HepG2 (cell line): ENCODE measurements around the gene PROC. TPM values are rescaled to one million over a fixed set of nuclear protein-coding genes. Genes with fewer than 3 reads are reported as not detected.

Experiments used
- AHR ChIP-seq: IDR thresholded peaks from 2 replicates; pipeline ENCODE4 v1.6.1; 2018; ENCODE audit warnings: missing genetic modification reagents, missing compliant biosample characterization
- GLI4 ChIP-seq: sonication (generic); formaldehyde crosslinking; IDR thresholded peaks from 2 replicates; pipeline ENCODE4 v1.5.1; 2020; ENCODE audit warnings: missing genetic modification reagents, mild to moderate bottlenecking, moderate library complexity, borderline replicate concordance
- GTF3A ChIP-seq: sonication (generic); formaldehyde crosslinking; conservative IDR thresholded peaks from 2 replicates; pipeline ENCODE4 v1.4.0; 2020; ENCODE audit warnings: mild to moderate bottlenecking, missing genetic modification reagents
- JARID2 ChIP-seq: sonication (generic); formaldehyde crosslinking; IDR thresholded peaks from 2 replicates; pipeline ENCODE4 v1.8.1; 2023; ENCODE audit warnings: missing genetic modification reagents, inconsistent platforms; ENCODE audit not compliant: insufficient replicate concordance
- KLF15 ChIP-seq: sonication (generic); formaldehyde crosslinking; IDR thresholded peaks from 2 replicates; pipeline ENCODE4 v1.8.1; 2023; ENCODE audit warnings: borderline replicate concordance, mild to moderate bottlenecking, inconsistent platforms, missing genetic modification reagents, mixed read lengths
- NONO ChIP-seq, 2 experiments: fragments of 450-650 bp in 1 of 2; sonication (generic) in 1 of 2; formaldehyde crosslinking in 1 of 2; IDR thresholded peaks in 1 of 2; conservative IDR thresholded peaks in 1 of 2; 2 replicates each; pipeline versions ENCODE4 v1.6.1 to v1.8.0; 2017 to 2022; ENCODE audit warnings: mild to moderate bottlenecking in 1 of 2, missing genetic modification reagents in 1 of 2, moderate library complexity in 1 of 2
- POLR2A ChIP-seq, 2 experiments: IDR thresholded peaks; 2 replicates each; pipeline ENCODE4 v1.6.1; 2011; ENCODE audit warnings: low read depth in 2 of 2, low read length in 2 of 2, mild to moderate bottlenecking in 1 of 2, moderate library complexity in 1 of 2; ENCODE audit not compliant: insufficient read depth in 1 of 2
- TAF15 ChIP-seq: fragments of 200-400 bp; formaldehyde crosslinking; IDR thresholded peaks from one replicate; pipeline ENCODE4 v1.6.1; 2018; ENCODE audit warnings: mild to moderate bottlenecking, low read depth, low read length; ENCODE audit not compliant: poor library complexity, severe bottlenecking
- TARDBP ChIP-seq: sonication (generic); formaldehyde crosslinking; IDR thresholded peaks from 2 replicates; pipeline ENCODE4 v1.8.0; 2022; ENCODE audit warnings: mild to moderate bottlenecking, missing genetic modification reagents
- ZBTB38 ChIP-seq: sonication (generic); formaldehyde crosslinking; IDR thresholded peaks from 2 replicates; pipeline ENCODE4 v1.5.1; 2020; ENCODE audit warnings: mild to moderate bottlenecking, missing genetic modification reagents
- ZNF44 ChIP-seq: sonication (generic); formaldehyde crosslinking; IDR thresholded peaks from 2 replicates; pipeline ENCODE4 v1.5.1; 2020; ENCODE audit warnings: mild to moderate bottlenecking, missing genetic modification reagents
- ZNF501 ChIP-seq: sonication (generic); formaldehyde crosslinking; IDR thresholded peaks from 2 replicates; pipeline ENCODE4 v1.5.1; 2020; ENCODE audit warnings: mild to moderate bottlenecking, moderate library complexity, missing genetic modification reagents
- ZNF543 ChIP-seq: sonication (generic); formaldehyde crosslinking; IDR thresholded peaks from 2 replicates; pipeline ENCODE4 v1.4.0; 2020; ENCODE audit warnings: mild to moderate bottlenecking, missing genetic modification reagents
- polyA plus RNA-seq, 8 experiments: library from polyadenylated mRNA; depleted of rRNA in 3 of 8; stranded (reverse) in 7 of 8; unstranded in 1 of 8; fragments of >200 nt; fragmentation: Illumina TruSeq in 4 of 8; extraction: Trizol in 4 of 8; gene quantifications; 2 replicates each; pipeline versions ENCODE4 v1.2.1 to v1.2.3, GENCODE V29; 2011 to 2016; ENCODE audit warnings: low read depth in 4 of 8, missing spikeins in 1 of 8, mixed read lengths in 1 of 8; ENCODE audit not compliant: insufficient read depth in 1 of 8
- total RNA-seq, 5 experiments: library from RNA; depleted of rRNA; stranded (reverse); fragments of >200 nt; fragmentation: Illumina TruSeq; extraction: Trizol; gene quantifications; 2 replicates each; pipeline ENCODE4 v1.2.3, GENCODE V29; 2016; ENCODE audit warnings: low read depth in 1 of 5
- TF ChIP-seq, protein P1 (sequence below): IDR thresholded peaks from 2 replicates; pipeline ENCODE4 v1.6.1; 2018; ENCODE audit warnings: missing genetic modification reagents, mild to moderate bottlenecking, missing compliant biosample characterization
- TF ChIP-seq, protein P2 (sequence below): sonication (generic); formaldehyde crosslinking; IDR thresholded peaks from 2 replicates; pipeline ENCODE4 v1.4.0; 2020; ENCODE audit warnings: missing genetic modification reagents
- TF ChIP-seq, protein P3 (sequence below): sonication (generic); formaldehyde crosslinking; IDR thresholded peaks from 2 replicates; pipeline ENCODE4 v1.4.0; 2020; ENCODE audit warnings: mild to moderate bottlenecking, missing genetic modification reagents
- TF ChIP-seq, protein P4 (sequence below): IDR thresholded peaks from 2 replicates; pipeline ENCODE4 v1.6.1; 2016; ENCODE audit warnings: low read depth, control low read depth
- TF ChIP-seq, protein P5 (sequence below): sonication (generic); formaldehyde crosslinking; IDR thresholded peaks from 2 replicates; pipeline ENCODE4 v1.4.0; 2020; ENCODE audit warnings: mild to moderate bottlenecking, missing genetic modification reagents

The PROC gene
- total and polyA plus RNA-seq, 2 of the 13 experiments (the other 11 are each of a cell fraction or from before 2014, with no cell fraction given) = 134 to 185 TPM

DNA sequence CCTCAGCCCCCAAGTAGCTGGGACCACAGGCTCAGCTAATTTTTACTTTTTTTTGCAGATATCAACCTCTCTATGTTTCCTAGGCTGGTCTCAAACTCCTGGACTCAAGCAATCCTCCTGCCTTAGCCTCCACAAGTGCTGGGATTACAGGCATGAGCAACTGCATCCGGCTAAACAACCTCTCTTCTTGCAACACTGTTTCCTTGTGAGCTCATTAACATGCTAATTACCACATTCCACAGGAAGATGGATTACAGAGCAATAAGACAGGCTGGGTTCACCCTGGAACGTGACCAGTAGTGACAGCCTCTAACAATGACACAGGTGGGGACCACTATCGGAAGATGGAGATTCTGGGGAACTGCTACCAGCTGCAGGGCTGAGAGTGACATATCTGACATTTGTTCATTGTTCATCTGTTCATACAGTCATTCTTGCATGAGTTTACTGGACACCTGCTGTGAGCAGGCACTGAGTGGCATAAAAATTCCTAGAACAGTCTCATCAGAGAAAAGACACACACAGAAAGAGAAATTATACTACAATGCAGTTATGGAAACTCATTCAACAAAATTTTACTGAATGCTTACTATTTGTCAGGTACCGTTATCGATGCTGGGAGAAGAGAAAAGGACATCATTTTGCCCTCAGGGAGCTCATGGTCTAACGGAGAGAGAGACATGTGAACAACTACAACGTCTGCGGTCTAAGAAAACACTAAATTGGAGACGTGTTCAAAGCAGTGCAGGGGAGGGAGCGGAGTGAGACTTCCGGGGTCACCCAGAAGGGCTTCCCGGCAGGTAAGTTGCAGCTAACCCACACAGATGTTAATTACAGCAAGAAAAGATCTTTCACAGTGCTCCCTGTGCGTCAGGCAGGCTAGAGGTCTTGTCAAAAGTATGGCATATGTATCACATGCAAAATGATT is 37.6 kb downstream of the PROC start (continued):
- TF ChIP-seq TARDBP (CRISPR knock-in tag) = 0 out of 2 replicates have a peak, but pooled peaks have one; percentile 37
- TF ChIP-seq TAF15 = no peak
- TF ChIP-seq, protein P1, sequence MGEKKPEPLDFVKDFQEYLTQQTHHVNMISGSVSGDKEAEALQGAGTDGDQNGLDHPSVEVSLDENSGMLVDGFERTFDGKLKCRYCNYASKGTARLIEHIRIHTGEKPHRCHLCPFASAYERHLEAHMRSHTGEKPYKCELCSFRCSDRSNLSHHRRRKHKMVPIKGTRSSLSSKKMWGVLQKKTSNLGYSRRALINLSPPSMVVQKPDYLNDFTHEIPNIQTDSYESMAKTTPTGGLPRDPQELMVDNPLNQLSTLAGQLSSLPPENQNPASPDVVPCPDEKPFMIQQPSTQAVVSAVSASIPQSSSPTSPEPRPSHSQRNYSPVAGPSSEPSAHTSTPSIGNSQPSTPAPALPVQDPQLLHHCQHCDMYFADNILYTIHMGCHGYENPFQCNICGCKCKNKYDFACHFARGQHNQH = no peak; the same call in 1 of the 2 replicates
- no peak for TF ChIP-seq KLF15 (CRISPR knock-in tag)
- TF ChIP-seq, protein P2, sequence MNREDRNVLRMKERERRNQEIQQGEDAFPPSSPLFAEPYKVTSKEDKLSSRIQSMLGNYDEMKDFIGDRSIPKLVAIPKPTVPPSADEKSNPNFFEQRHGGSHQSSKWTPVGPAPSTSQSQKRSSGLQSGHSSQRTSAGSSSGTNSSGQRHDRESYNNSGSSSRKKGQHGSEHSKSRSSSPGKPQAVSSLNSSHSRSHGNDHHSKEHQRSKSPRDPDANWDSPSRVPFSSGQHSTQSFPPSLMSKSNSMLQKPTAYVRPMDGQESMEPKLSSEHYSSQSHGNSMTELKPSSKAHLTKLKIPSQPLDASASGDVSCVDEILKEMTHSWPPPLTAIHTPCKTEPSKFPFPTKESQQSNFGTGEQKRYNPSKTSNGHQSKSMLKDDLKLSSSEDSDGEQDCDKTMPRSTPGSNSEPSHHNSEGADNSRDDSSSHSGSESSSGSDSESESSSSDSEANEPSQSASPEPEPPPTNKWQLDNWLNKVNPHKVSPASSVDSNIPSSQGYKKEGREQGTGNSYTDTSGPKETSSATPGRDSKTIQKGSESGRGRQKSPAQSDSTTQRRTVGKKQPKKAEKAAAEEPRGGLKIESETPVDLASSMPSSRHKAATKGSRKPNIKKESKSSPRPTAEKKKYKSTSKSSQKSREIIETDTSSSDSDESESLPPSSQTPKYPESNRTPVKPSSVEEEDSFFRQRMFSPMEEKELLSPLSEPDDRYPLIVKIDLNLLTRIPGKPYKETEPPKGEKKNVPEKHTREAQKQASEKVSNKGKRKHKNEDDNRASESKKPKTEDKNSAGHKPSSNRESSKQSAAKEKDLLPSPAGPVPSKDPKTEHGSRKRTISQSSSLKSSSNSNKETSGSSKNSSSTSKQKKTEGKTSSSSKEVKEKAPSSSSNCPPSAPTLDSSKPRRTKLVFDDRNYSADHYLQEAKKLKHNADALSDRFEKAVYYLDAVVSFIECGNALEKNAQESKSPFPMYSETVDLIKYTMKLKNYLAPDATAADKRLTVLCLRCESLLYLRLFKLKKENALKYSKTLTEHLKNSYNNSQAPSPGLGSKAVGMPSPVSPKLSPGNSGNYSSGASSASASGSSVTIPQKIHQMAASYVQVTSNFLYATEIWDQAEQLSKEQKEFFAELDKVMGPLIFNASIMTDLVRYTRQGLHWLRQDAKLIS (CRISPR knock-in tag) = 0 out of 2 replicates have a peak, but pooled peaks have one; percentile 21
- peak; percentile 59; the same call in 1 of the 2 replicates for TF ChIP-seq ZNF501 (CRISPR knock-in tag)
- TF ChIP-seq, protein P3, sequence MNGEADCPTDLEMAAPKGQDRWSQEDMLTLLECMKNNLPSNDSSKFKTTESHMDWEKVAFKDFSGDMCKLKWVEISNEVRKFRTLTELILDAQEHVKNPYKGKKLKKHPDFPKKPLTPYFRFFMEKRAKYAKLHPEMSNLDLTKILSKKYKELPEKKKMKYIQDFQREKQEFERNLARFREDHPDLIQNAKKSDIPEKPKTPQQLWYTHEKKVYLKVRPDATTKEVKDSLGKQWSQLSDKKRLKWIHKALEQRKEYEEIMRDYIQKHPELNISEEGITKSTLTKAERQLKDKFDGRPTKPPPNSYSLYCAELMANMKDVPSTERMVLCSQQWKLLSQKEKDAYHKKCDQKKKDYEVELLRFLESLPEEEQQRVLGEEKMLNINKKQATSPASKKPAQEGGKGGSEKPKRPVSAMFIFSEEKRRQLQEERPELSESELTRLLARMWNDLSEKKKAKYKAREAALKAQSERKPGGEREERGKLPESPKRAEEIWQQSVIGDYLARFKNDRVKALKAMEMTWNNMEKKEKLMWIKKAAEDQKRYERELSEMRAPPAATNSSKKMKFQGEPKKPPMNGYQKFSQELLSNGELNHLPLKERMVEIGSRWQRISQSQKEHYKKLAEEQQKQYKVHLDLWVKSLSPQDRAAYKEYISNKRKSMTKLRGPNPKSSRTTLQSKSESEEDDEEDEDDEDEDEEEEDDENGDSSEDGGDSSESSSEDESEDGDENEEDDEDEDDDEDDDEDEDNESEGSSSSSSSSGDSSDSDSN (CRISPR knock-in tag) = no peak
- TF ChIP-seq ZNF543 (CRISPR knock-in tag) = no peak
- peak; percentile 95 for TF ChIP-seq ZBTB38 (CRISPR knock-in tag)
- TF ChIP-seq ZNF44 = peak; percentile 74; the same call in 1 of the 2 replicates
- TF ChIP-seq POLR2A (IDR thresholded peaks at IDR 0.05; ENCODE audit: insufficient read depth in 1 of 2, low read depth in 2 of 2, low read length in 2 of 2) = peak in 1 of 2 experiments; percentile 30; a peak in 1 of 4 replicates
- 0 out of 2 replicates have a peak, but pooled peaks have one; percentile 12 for TF ChIP-seq AHR (CRISPR knock-in tag)
- TF ChIP-seq, protein P4, sequence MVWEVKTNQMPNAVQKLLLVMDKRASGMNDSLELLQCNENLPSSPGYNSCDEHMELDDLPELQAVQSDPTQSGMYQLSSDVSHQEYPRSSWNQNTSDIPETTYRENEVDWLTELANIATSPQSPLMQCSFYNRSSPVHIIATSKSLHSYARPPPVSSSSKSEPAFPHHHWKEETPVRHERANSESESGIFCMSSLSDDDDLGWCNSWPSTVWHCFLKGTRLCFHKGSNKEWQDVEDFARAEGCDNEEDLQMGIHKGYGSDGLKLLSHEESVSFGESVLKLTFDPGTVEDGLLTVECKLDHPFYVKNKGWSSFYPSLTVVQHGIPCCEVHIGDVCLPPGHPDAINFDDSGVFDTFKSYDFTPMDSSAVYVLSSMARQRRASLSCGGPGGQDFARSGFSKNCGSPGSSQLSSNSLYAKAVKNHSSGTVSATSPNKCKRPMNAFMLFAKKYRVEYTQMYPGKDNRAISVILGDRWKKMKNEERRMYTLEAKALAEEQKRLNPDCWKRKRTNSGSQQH (CRISPR knock-in tag) = 0 out of 2 replicates have a peak, but pooled peaks have one; percentile 68
- TF ChIP-seq GTF3A (CRISPR knock-in tag) = 0 out of 2 replicates have a peak, but pooled peaks have one; percentile 2
- TF ChIP-seq, protein P5, sequence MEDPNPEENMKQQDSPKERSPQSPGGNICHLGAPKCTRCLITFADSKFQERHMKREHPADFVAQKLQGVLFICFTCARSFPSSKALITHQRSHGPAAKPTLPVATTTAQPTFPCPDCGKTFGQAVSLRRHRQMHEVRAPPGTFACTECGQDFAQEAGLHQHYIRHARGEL (CRISPR knock-in tag) = no peak
- TF ChIP-seq JARID2 (CRISPR knock-in tag) = peak; percentile 3
- TF ChIP-seq GLI4 (CRISPR knock-in tag) = peak; percentile 21; the same call in 1 of the 2 replicates
- TF ChIP-seq NONO (IDR thresholded peaks at IDR 0.05) = no peak
- TF ChIP-seq NONO (CRISPR knock-in tag; conservative IDR thresholded peaks at IDR 0.05) = 0 out of 2 replicates have a peak, but pooled peaks have one; percentile 0
